Right renal pelvis (tissue), 4 donors: ENCODE measurements around the gene FGF4. TPM values are rescaled to one million over a fixed set of nuclear protein-coding genes. Genes with fewer than 3 reads are reported as not detected.
"Not testable (repeated sequence)": the region's sequence is repeated elsewhere in the genome, so short reads cannot be mapped to it uniquely, and the experiment has no call there.

Experiments
- DNase-seq, 4 donors: peaks; one replicate each; pipeline ENCODE4 v3.0.0-alpha.2; 2013; ENCODE audit warnings: low read depth in 4 of 4, low spot score in 3 of 4, missing footprints in 1 of 4
- polyA plus RNA-seq, 4 donors: library from polyadenylated mRNA; unstranded; fragments of 120-200 nt; gene quantifications; one replicate each; pipeline ENCODE4 v1.2.1, GENCODE V29; 2013; ENCODE audit not compliant: insufficient read length in 4 of 4

FGF4 gene
- polyA plus RNA-seq, 4 donors = 0.03 TPM; not detected in 3

- DNase-seq = no peak
Measured at GRCh38 chr11:69774354-69775162, 583 bp downstream of the FGF4 start.

DNA sequence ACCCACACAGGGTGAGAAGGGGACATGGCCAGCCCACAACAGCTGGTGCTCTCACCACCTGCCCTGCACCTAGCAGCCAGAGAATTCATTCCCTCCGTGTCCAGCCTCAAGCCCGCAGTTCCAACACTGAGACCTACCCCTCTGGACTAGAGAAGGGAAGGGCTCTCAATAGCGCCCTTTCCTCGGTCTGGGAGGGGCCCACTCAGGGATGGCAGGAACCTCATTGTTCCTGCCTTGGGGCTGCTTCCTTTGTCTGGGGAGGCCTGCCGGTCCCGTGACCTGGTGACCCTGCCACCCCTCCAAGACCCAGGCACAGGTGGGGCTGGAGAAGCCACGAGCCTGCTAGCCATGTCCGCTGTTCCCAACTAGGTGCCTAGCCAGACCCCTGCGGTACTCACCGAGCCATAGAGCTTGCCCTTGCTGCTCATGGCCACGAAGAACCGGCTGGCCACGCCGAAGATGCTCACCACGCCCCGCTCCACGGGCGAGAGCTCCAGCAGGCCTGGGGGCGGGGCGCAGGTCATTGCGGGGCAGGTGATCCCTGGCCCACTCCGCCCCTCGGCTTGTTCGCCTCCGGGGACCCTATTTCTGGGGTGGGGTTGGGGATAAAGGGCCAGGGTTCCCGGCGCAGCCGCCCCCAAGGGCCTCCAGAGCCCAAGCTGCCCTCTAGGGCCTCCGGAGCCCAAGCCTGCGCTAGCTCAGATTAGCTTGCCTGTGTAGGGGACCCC, 1.4 kb downstream of the FGF4 start:
- no peak for DNase-seq

GRCh38 chr11:69771466-69771865, 3.7 kb downstream of the FGF4 start:
- DNase-seq = no peak

- DNase-seq = no peak
Measured at GRCh38 chr11:69770540-69770939, 4.6 kb downstream of the FGF4 start.

DNA sequence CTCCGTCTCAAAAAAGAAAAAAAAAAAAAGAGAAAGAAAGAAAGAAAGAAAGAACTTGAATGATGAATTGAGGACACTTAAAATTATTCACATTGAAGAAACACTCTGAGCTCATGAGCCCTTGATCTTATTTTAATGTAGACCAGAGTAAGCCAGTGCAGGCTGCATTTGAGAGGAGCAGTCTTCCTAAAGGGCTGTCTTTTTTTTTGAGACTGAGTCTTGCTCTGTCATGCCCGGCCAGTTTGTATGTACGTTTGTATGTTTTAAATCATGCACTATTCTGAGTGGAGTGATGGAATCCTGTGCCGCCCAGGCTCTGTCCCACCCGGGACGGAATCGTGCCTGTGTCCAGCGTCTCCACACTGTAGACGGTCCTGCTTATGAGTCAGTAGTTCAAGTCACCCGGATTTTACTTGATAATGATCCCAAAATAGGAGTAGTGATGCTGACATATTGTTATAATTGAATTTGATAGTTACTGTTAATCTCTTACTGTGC, 9.6 kb downstream of the FGF4 start:
- no peak for DNase-seq

- not testable (repeated sequence) for DNase-seq
Measured at GRCh38 chr11:69764918-69765317, 10.2 kb downstream of the FGF4 start.

GRCh38 chr11:69760319-69760718, 14.8 kb downstream of the FGF4 start:
- DNase-seq = no peak

GRCh38 chr11:69752890-69753289, 22.3 kb downstream of the FGF4 start:
- no peak for DNase-seq

- DNase-seq = no peak
Measured at GRCh38 chr11:69750875-69751597, 24.1 kb downstream of the FGF4 start.

DNA sequence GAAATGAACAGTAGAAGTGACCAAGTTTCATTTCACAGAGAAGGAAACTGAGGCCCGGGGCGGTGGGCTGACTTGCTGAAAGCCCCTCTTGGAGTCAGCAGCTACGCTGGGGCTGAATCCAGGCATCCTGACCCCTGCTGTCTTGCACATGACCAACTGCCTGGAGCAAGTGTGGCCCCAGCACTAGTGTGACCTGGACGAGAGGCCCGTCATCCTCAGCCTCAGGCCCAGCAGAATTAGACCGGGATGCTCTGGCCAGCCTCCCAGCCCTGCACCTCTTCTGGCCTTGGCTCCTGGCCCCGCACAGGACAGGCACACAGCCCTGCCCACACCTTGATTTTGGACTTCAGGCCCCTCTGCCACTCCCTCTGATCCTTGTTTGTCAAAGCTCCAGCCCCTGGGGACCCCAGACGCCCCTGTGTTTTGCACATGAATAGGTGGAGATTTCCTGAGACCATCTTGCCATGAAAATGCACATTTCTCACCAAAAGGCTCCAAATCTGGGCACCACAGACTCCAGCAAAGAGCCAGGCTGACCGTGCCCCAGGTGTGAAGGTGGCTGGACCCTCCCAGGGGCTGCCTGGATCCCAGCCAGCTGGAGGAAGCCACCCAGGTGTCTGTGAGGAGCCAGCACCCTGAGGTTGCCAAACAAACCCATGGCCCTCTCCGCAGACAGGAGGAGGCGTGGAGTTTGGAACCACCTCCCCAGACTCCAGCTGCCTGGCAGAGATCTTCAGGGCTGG, 24.9 kb downstream of the FGF4 start:
- no peak for DNase-seq

DNA sequence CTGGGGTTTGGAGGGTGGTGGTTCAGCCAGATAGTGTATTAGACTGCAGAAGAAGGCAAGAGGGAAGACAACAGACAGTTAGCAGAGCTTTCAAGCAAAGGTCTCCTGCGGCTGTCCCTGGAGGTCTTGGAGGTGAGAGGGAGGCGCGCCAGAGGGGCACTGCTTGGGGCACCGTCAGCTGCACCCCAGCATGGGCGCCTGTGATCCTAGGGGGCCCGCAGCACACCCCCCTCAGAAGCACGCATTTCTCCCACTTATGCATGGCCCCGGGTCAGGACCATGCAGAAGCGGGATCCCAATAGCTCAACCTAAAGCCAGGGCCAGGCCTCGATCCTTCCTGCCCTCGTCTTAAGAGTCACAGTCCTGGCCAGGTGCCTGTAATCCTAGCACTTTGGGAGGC, 26.5 kb downstream of the FGF4 start:
- no peak for DNase-seq

- peak in 2 of 4 donors; percentile 7 to 9 for DNase-seq
Measured at GRCh38 chr11:69746752-69747742, 28.1 kb downstream of the FGF4 start.

- no peak for DNase-seq
Measured at GRCh38 chr11:69746140-69746539, 29.0 kb downstream of the FGF4 start.

DNA sequence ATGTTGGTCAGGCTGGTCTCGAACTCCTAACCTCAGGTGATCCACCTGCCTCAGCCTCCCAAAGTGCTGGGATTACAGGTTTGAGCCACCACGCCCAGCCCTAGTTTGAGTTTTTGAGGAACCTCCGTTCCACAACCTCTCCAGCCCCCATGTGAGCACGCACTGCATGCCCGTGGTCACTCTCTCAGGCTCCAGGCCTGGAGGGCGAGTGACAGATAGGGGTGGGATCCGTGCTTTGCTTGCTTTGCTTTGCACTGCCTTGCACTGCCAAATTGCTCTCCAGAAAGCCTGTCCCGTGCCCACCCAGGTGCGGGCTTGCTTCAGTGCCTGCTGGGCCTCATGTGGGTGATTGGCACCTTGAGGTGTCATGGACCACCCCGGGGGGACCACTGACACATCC, 29.9 kb downstream of the FGF4 start:
- no peak for DNase-seq

DNA sequence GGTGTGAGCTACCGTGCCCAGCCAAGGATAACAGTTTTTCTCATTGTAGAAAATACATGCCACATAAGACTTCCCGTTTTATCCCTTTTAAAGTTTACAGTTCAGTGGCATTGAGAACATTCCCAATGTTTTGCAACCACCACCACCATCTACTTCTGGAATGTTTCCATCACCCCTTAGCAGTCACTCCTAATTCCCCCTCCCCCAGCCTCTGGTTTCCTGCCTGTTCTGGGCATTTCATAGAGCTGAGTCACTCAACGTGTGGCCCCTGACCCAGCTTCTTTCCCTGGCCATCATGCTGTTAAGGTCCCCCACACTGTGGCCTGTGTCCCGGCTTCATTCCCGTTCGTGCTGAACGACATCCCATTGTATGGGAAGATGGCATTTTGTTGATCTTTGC, 30.7 kb downstream of the FGF4 start:
- DNase-seq = no peak

DNA sequence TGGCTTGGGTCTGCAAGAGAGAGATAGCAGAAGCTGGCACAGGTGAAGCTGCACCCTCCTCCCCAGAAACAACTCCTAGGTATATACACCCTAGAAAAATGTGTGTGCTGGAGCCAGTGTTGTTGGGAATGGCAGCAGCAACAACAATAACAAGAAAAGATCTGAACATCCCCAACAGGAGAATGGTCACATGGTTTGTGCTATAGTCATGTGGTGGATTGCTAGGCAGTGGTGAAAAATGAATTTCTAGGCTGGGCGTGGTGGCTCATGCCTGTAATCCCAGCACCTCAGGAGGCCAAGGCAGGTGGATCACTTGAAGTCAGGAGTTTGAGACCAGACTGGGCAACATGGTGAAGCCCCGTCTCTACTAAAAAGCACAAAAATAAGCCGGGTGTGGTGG, 40.3 kb downstream of the FGF4 start:
- DNase-seq = no peak

GRCh38 chr11:69734367-69734766, 40.8 kb downstream of the FGF4 start:
- DNase-seq = no peak

DNA sequence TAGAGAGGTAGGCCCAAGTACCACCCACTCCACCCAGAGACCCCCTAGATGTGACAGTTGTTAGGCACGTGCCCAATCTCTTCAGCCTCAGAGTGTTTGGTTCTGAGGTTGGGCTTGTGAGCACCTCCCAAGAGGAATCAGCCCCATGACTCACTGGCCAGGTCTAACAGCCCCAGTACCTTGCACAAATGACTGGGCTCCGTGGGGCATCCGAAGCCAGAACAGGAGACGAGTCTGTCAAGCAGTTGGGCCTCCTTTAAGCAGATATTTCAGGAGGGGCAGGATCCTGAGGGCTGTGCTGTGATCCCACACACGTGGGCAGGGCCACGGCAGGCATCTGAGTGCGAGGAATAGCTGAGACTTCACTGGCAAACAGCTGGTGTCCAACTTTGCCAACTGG, 42.2 kb downstream of the FGF4 start:
- DNase-seq = no peak

DNA sequence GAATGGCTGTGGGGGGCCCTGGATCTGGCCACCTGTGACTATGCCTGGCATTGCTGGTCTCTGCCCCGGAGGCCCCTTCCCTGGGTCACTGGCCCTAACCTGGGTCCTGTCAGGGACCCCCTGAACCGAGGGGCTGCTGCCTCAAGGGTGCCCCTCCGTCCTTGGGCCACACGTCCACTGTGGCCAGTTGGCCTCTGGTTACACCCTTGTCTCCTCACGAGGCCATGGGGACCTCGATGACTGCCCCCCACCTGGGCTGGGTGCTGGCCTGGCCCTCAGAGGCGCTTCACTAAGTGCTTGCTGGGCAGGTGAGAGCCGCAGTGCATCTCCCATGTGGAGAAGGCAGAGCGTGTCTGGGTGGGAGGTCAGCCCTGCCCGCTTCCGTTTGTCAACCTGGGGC, 44.0 kb downstream of the FGF4 start:
- no peak for DNase-seq
